Panc1 (cell line): ENCODE results near the gene TRIM29. TPM values are rescaled to one million over a fixed set of nuclear protein-coding genes. Genes with fewer than 3 reads are reported as not detected.
"Not testable (repeated sequence)": the region's sequence is repeated elsewhere in the genome, so short reads cannot be mapped to it uniquely, and the experiment has no call there.

Experiments
- ATAC-seq: fragments of 200-7000 bp; cut with Tn5 transposase; 2 replicates; pipeline ENCODE4 v1.9.1; 2020; ENCODE audit warnings: mild to moderate bottlenecking, moderate library complexity
- BruUV-seq: library from RNA; stranded (reverse); fragments of 400-500 nt; replicated peaks from 2 replicates; lab custom pipeline; 2021; lab: Mats Ljungman, UMichigan
- CTCF ChIA-PET: fragments of 300-600 bp; sonication (Branson Sonifier 250); formaldehyde crosslinking; loops from one replicate; lab custom pipeline; 2022; ENCODE audit warnings: antibody characterized with exemption; lab: Charles Lee
- POLR2A ChIA-PET: fragments of 300-600 bp; sonication (Branson Sonifier 250); formaldehyde crosslinking; loops from one replicate; lab custom pipeline; 2022; ENCODE audit warnings: antibody characterized with exemption; lab: Charles Lee
- DNase-seq: peaks from one replicate; pipeline ENCODE4 v3.0.0-alpha.2; 2010; ENCODE audit warnings: low read depth, low spot score
- H3K27ac ChIP-seq: 2 replicates; pipeline ENCODE4 v1.5.1; 2011; ENCODE audit warnings: mild to moderate bottlenecking, low read length, inconsistent platforms
- H3K27me3 ChIP-seq: fragments of 200-500 bp; sonication (Bioruptor generic); 2 replicates; pipeline ENCODE4 v1.6.0; 2014; ENCODE audit warnings: low read length, inconsistent platforms; ENCODE audit not compliant: control insufficient read depth, insufficient read depth
- H3K36me3 ChIP-seq: fragments of 200-500 bp; sonication (Bioruptor generic); 2 replicates; pipeline ENCODE4 v1.5.1; 2014; ENCODE audit warnings: inconsistent platforms, mild to moderate bottlenecking, low read length, moderate library complexity; ENCODE audit not compliant: control insufficient read depth, insufficient read depth
- H3K4me1 ChIP-seq: 2 replicates; pipeline ENCODE4 v1.5.1; 2011; ENCODE audit warnings: inconsistent platforms, mild to moderate bottlenecking, low read length, moderate library complexity; ENCODE audit not compliant: control insufficient read depth, insufficient read depth
- H3K4me3 ChIP-seq, 2 experiments: 2 replicates each; pipeline ENCODE4 v1.5.1; 2011 to 2012; ENCODE audit warnings: low read depth in 2 of 2, low read length in 2 of 2, mild to moderate bottlenecking in 2 of 2, inconsistent platforms in 1 of 2, moderate library complexity in 1 of 2
- H3K9me3 ChIP-seq: fragments of 200-500 bp; sonication (Bioruptor generic); 2 replicates; pipeline ENCODE4 v1.5.1; 2014; ENCODE audit warnings: low read depth, mild to moderate bottlenecking, inconsistent platforms, low read length, moderate library complexity; ENCODE audit not compliant: control insufficient read depth, insufficient read depth
- CTCF ChIP-seq: fragments of 450-650 bp; IDR thresholded peaks from 2 replicates; pipeline ENCODE4 v1.5.1; 2017; ENCODE audit warnings: mild to moderate bottlenecking
- POLR2AphosphoS5 ChIP-seq: IDR thresholded peaks from 2 replicates; pipeline ENCODE4 v1.6.1; 2012; ENCODE audit warnings: mild to moderate bottlenecking, low read depth, low read length, moderate library complexity
- REST ChIP-seq, 2 experiments: IDR thresholded peaks; 2 replicates each; pipeline ENCODE4 v1.6.1; 2011 to 2012; ENCODE audit warnings: low read depth in 2 of 2, control low read depth in 1 of 2, low read length in 1 of 2, mild to moderate bottlenecking in 1 of 2, moderate library complexity in 1 of 2; ENCODE audit not compliant: insufficient read depth in 1 of 2
- SIN3A ChIP-seq: IDR thresholded peaks from 2 replicates; pipeline ENCODE4 v1.6.1; 2012; ENCODE audit warnings: low read depth, mild to moderate bottlenecking, low read length, moderate library complexity, borderline replicate concordance; ENCODE audit not compliant: insufficient read depth
- TCF7L2 ChIP-seq: IDR thresholded peaks from 2 replicates; pipeline ENCODE4 v1.6.1; 2011; ENCODE audit warnings: mild to moderate bottlenecking, low read depth, low read length, inconsistent platforms
- in situ Hi-C: cut with HindIII; loops from 2 replicates; pipeline ENCODE4 v1.10.0; 2016; ENCODE audit warnings: low sequenced_read_pairs, low pct_unique_long_range_greater_than_20kb
- intact Hi-C: fragments of 100-400 bp; cut with micrococcal nuclease; formaldehyde crosslinking; loops from one replicate; pipeline ENCODE4 v1.10.0; 2022; ENCODE audit not compliant: unreplicated experiment
- total RNA-seq: library from RNA; stranded (reverse); gene quantifications from one replicate; pipeline ENCODE4 v1.2.1, GENCODE V29; 2021; ENCODE audit not compliant: unreplicated experiment

Gene TRIM29
- total RNA-seq, 1 experiment from 2014 or later = 0.64 TPM

GRCh38 chr11:120181376-120181975 lies 43.6 kb upstream of the TRIM29 start:
- ChIA-PET CTCF (interaction anchor here (0.7 to 1.0 kb wide), 3 partner anchors 8 to 58 kb away, joined by 3 read pairs; partner anchors contain the start of gene POU2F3), POLR2A (interaction anchor here (0.6 kb wide), 1 partner anchor 107 kb away, joined by 3 read pairs; no protein-coding TSS in a partner anchor)
- no peaks in the 10 kb centered on the region for H3K4me1 ChIP-seq
- peaks cover under 1% of the 10 kb centered on the region for H3K27me3 ChIP-seq
- H3K4me3 ChIP-seq = no peak overlapping the region
- H3K27ac ChIP-seq = no peak overlapping the region
- no peak for ATAC-seq
- in situ Hi-C loops = no loop called here
- H3K9me3 ChIP-seq = no peaks in the 10 kb centered on the region
- BruUV-seq = no TSS peak
- TF ChIP-seq TCF7L2 (no peak), POLR2AphosphoS5 (no peak), REST (IDR thresholded peaks at IDR 0.05; ENCODE audit: insufficient read depth in 1 of 2, low read depth in 2 of 2, low read length in 1 of 2) (no peak), SIN3A (no peak), CTCF (no peak)
- DNase-seq = no peak
- intact Hi-C loops = no loop called here
- no peaks in the 10 kb centered on the region for H3K36me3 ChIP-seq

- no peak for DNase-seq
- Histone ChIP-seq H3K9me3 (no peaks in the 10 kb centered on the region), H3K27ac (no peak overlapping the region), H3K36me3 (no peaks in the 10 kb centered on the region), H3K4me3 (no peak overlapping the region), H3K27me3 (peaks cover 8% of the 10 kb centered on the region), H3K4me1 (no peaks in the 10 kb centered on the region)
- TF ChIP-seq POLR2AphosphoS5 = no peak
- TF ChIP-seq TCF7L2 = no peak
- TF ChIP-seq SIN3A = no peak
- no peak for TF ChIP-seq REST (IDR thresholded peaks at IDR 0.05; ENCODE audit: insufficient read depth in 1 of 2, low read depth in 2 of 2, low read length in 1 of 2)
- TF ChIP-seq CTCF = no peak
- intact Hi-C loops = no loop called here
- ChIA-PET POLR2A (no interaction called here), CTCF (interaction anchor here (0.7 to 1.0 kb wide), 2 partner anchors 14 to 59 kb away, joined by 3 read pairs; partner anchors contain the start of gene POU2F3)
- no peak for ATAC-seq
- BruUV-seq = no TSS peak
- in situ Hi-C loops = no loop called here
These were observed 42.8 kb upstream of the TRIM29 start for GRCh38 chr11:120180551-120181232.

GRCh38 chr11:120180063-120180462 lies 42.1 kb upstream of the TRIM29 start:
- H3K27ac ChIP-seq, H3K4me1 ChIP-seq, POLR2A ChIA-PET, ATAC-seq, H3K36me3 ChIP-seq, in situ Hi-C loops, H3K9me3 ChIP-seq, intact Hi-C loops, H3K4me3 ChIP-seq, BruUV-seq, CTCF ChIA-PET, DNase-seq: not testable (repeated sequence)
- peaks cover 14% of the 10 kb centered on the region for H3K27me3 ChIP-seq
